MCF 10A (cell line): ENCODE measurements around the gene XIRP1. TPM values are rescaled to one million over a fixed set of nuclear protein-coding genes. Genes with fewer than 3 reads are reported as not detected.
A peak's percentile ranks its signal among the peaks of the same experiment; 100 is the strongest.

Experiments used
- BruUV-seq: library from RNA; stranded (reverse); fragments of 400-500 nt; replicated peaks from 2 replicates; lab custom pipeline; 2021; lab: Mats Ljungman, UMichigan
- CTCF ChIA-PET: fragments of 300-600 bp; sonication (Branson Sonifier 250); formaldehyde crosslinking; extraction: SDS; loops from one replicate; lab custom pipeline; 2021; ENCODE audit warnings: antibody characterized with exemption, inconsistent platforms; lab: Yijun Ruan, JAX
- POLR2A ChIA-PET: fragments of 300-600, 350-650 bp; sonication (Branson Sonifier 250); formaldehyde crosslinking; extraction: SDS; loops from one replicate; lab custom pipeline; 2020; ENCODE audit warnings: antibody characterized with exemption, inconsistent platforms; lab: Yijun Ruan, JAX
- DNase-seq: peaks from one replicate; pipeline ENCODE4 v3.0.0-alpha.2; 2018; ENCODE audit not compliant: unreplicated experiment
- H3K27ac Mint-ChIP-seq: one replicate; pipeline ENCODE4 v1.8.0; 2022; ENCODE audit warnings: mild to moderate bottlenecking, low read depth, mixed read lengths; ENCODE audit not compliant: unreplicated experiment
- H3K27me3 Mint-ChIP-seq: one replicate; pipeline ENCODE4 v1.8.0; 2022; ENCODE audit warnings: mixed read lengths; ENCODE audit not compliant: insufficient read depth, unreplicated experiment
- H3K36me3 Mint-ChIP-seq: one replicate; pipeline ENCODE4 v1.8.0; 2022; ENCODE audit warnings: mild to moderate bottlenecking, moderate library complexity, mixed read lengths; ENCODE audit not compliant: insufficient read depth, unreplicated experiment
- H3K4me1 Mint-ChIP-seq: one replicate; pipeline ENCODE4 v1.8.0; 2022; ENCODE audit warnings: mixed read lengths; ENCODE audit not compliant: insufficient read depth, unreplicated experiment
- H3K4me3 Mint-ChIP-seq: one replicate; pipeline ENCODE4 v1.8.0; 2022; ENCODE audit warnings: mild to moderate bottlenecking, moderate library complexity, mixed read lengths; ENCODE audit not compliant: unreplicated experiment
- H3K9me3 Mint-ChIP-seq: one replicate; pipeline ENCODE4 v1.8.0; 2022; ENCODE audit warnings: mixed read lengths; ENCODE audit not compliant: unreplicated experiment
- intact Hi-C: fragments of 100-400 bp; cut with micrococcal nuclease; formaldehyde crosslinking; loops from 2 replicates; pipeline ENCODE4 v1.14.1; 2022
- total RNA-seq: library from RNA; stranded (reverse); gene quantifications from 2 replicates; pipeline ENCODE4 v1.2.3, GENCODE V29; 2022
- TF ChIP-seq, protein P1 (sequence below): fragments of 200-600 bp; IDR thresholded peaks from one replicate; pipeline ENCODE4 v1.8.0; 2022; ENCODE audit warnings: antibody characterized with exemption, mild to moderate bottlenecking; ENCODE audit not compliant: unreplicated experiment

The XIRP1 gene
- total RNA-seq, 1 experiment from 2014 or later: not detected

DNA sequence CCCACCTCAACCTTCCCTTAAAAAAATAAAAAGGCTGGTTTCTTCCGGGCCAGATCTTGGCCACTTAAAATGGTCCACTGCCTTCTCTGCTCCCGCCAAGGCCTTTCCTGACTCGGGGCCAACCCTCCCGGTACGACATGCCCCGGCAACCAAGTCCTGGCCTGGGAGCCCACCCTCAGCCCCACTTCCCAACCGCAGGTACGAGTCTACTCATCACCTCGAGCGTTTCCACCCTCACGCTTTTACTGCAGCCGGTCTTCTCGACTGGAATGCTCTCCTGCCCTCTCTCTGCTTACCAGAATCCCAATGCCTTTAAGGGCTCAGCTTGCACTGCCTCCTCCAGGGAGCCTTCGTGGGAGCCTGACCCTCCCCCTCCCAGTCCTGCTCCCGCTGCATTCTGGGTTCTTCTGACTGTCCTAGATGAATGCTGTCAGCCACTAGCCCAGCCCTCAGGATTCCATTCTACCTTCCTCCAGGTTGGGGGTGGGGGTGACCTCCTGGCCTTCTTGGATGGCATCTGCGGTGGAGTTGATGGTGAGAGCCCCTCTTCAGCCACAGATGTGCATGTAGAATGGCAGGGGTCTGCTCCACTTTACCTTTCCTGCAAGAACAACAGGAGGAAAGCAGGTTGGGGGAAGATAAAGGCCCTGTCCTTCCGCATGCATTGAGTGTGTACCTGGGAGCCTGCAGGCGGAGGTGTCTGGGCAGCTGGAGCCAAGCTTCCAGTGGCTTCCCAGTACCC is 37.9 kb downstream of the XIRP1 start:
- POLR2A ChIA-PET: no interaction called here
- H3K27me3 Mint-ChIP-seq: no peaks in the 10 kb centered on the region
- no peaks in the 10 kb centered on the region for H3K36me3 Mint-ChIP-seq
- H3K4me1 Mint-ChIP-seq: peaks cover 38% of the 10 kb centered on the region
- CTCF ChIA-PET: no interaction called here
- no TSS peak for BruUV-seq
- TF ChIP-seq, protein P1, sequence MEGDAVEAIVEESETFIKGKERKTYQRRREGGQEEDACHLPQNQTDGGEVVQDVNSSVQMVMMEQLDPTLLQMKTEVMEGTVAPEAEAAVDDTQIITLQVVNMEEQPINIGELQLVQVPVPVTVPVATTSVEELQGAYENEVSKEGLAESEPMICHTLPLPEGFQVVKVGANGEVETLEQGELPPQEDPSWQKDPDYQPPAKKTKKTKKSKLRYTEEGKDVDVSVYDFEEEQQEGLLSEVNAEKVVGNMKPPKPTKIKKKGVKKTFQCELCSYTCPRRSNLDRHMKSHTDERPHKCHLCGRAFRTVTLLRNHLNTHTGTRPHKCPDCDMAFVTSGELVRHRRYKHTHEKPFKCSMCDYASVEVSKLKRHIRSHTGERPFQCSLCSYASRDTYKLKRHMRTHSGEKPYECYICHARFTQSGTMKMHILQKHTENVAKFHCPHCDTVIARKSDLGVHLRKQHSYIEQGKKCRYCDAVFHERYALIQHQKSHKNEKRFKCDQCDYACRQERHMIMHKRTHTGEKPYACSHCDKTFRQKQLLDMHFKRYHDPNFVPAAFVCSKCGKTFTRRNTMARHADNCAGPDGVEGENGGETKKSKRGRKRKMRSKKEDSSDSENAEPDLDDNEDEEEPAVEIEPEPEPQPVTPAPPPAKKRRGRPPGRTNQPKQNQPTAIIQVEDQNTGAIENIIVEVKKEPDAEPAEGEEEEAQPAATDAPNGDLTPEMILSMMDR: no peak
- H3K27ac Mint-ChIP-seq: peak overlapping the region; percentile 25
- no peaks in the 10 kb centered on the region for H3K9me3 Mint-ChIP-seq
- peak overlapping the region; percentile 97 for H3K4me3 Mint-ChIP-seq
- intact Hi-C loops: no loop called here
- peak; percentile 31 for DNase-seq

DNA sequence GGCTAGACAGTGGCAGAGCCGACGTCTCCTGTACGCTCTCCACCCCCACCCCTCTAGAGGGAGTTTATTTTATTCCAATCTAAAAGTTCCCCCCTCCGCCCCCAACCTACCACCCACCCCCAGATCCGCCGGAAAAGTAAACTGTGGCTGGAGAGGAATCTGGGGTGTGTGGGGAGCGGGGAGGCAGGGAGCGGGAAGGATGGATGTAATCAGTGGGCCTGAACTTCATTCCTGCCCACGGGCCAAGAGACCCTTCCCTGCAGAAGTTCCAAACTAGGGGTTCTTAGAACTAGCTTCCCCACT is 38.5 kb downstream of the XIRP1 start:
- no peaks in the 10 kb centered on the region for H3K27me3 Mint-ChIP-seq
- ChIA-PET POLR2A (no interaction called here), CTCF (no interaction called here)
- BruUV-seq: no TSS peak
- DNase-seq: no peak
- peaks cover 43% of the 10 kb centered on the region for H3K4me1 Mint-ChIP-seq
- intact Hi-C loops: no loop called here
- no peak overlapping the region for H3K27ac Mint-ChIP-seq
- TF ChIP-seq, protein P1: no peak
- H3K4me3 Mint-ChIP-seq: peak overlapping the region; percentile 97
- H3K36me3 Mint-ChIP-seq: no peaks in the 10 kb centered on the region
- no peaks in the 10 kb centered on the region for H3K9me3 Mint-ChIP-seq

DNA sequence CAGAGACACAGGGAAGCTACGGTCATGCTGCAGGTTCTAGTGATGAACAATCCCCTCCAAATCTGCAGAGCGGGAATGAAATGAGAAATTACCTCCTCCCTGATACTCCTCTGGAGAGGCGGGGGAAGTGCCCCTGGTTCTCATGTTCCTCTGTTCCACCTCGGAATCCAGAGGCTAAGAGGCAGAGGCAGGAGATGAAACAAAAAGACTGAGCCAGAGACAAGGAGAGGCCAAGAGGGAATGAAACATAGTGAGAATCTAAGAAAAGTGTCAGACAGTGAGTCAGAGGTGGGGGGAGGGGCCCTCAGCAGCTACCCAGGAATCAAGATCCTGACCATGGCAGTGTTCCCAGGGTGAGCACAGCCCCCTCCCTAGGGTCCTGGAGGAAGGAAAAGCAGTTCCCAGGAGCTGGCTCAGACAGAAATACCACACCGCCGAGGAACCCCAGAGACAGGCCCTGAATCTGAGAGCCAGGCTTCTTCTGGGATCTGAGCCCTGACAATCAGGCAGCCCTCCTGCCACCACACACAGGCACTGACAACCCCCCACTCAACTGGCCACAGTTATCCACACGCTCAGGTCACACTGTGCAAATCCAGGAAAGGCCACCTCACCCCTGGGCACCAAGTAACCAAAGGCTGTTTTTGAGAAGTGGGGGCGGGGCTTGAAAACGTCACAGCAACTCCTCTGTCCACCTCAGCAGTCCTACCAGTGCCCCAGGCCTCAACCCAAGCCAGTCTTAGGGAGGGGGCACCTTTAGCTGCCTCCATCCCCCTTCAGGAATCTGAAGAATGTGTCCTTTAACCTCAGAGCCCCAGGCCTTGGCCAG is 41.4 kb downstream of the XIRP1 start:
- DNase-seq: peak; percentile 95
- peaks cover 72% of the 10 kb centered on the region for H3K4me1 Mint-ChIP-seq
- H3K36me3 Mint-ChIP-seq: peaks cover 10% of the 10 kb centered on the region
- ChIA-PET CTCF (interaction anchor here (0.7 to 3.3 kb wide), 6 partner anchors 12 to 151 kb away, joined by 3 to 12 read pairs (median 6); no protein-coding TSS in a partner anchor), POLR2A (interaction anchor here (0.7 to 1.4 kb wide), 4 partner anchors 17 to 1382 kb away, joined by 3 to 5 read pairs (median 3); no protein-coding TSS in a partner anchor)
- TF ChIP-seq, protein P1: no peak
- no peaks in the 10 kb centered on the region for H3K27me3 Mint-ChIP-seq
- peak overlapping the region; percentile 97 for H3K4me3 Mint-ChIP-seq
- intact Hi-C loops: no loop called here
- peak overlapping the region; percentile 97 for H3K27ac Mint-ChIP-seq
- BruUV-seq: TSS peak; percentile 54
- no peaks in the 10 kb centered on the region for H3K9me3 Mint-ChIP-seq
